Heart left ventricle (tissue), 16 donors: ENCODE measurements around the gene PRKG1. TPM values are rescaled to one million over a fixed set of nuclear protein-coding genes. Genes with fewer than 3 reads are reported as not detected.
A peak's percentile ranks its signal among the peaks of the same experiment; 100 is the strongest.

Source experiments
- ATAC-seq, 4 donors: fragments of 200-7000 bp; cut with Tn5 transposase; one replicate each; pipeline ENCODE4 v1.9.1; 2020 to 2022; ENCODE audit warnings: moderate library complexity in 4 of 4, mild to moderate bottlenecking in 3 of 4, moderate number of reproducible peaks in 1 of 4
- DNase-seq, 5 donors: peaks; one replicate each; pipeline ENCODE4 v3.0.0-alpha.2; 2020
- H3K27ac ChIP-seq, 12 donors: fragments of 200-600 bp; sonication (generic) in 4 of 12; one replicate each; pipeline versions ENCODE4 v1.5.0 to v1.8.0; 2016 to 2022; ENCODE audit warnings: mild to moderate bottlenecking in 2 of 12
- H3K27me3 ChIP-seq, 9 donors: fragments of 200-600 bp; sonication (generic) in 2 of 9; one replicate each; pipeline versions ENCODE4 v1.5.1 to v1.8.0; 2016 to 2022; ENCODE audit warnings: mild to moderate bottlenecking in 3 of 9
- H3K36me3 ChIP-seq, 9 donors: fragments of 200-600 bp; sonication (generic) in 2 of 9; one replicate each; pipeline versions ENCODE4 v1.5.0 to v1.8.0; 2018 to 2022; ENCODE audit warnings: mild to moderate bottlenecking in 2 of 9
- H3K4me1 ChIP-seq, 12 donors: fragments of 200-600 bp; sonication (generic) in 4 of 12; one replicate each; pipeline versions ENCODE4 v1.5.0 to v1.8.0; 2016 to 2022; ENCODE audit warnings: mild to moderate bottlenecking in 3 of 12
- H3K4me3 ChIP-seq, 12 donors: fragments of 200-600 bp; sonication (generic) in 4 of 12; one replicate each; pipeline versions ENCODE4 v1.5.0 to v1.8.0; 2017 to 2022; ENCODE audit warnings: mild to moderate bottlenecking in 9 of 12, moderate library complexity in 4 of 12
- H3K9me3 ChIP-seq, 12 donors: fragments of 200-600 bp; sonication (generic) in 4 of 12; one replicate each; pipeline versions ENCODE4 v1.5.0 to v1.8.0; 2016 to 2022; ENCODE audit warnings: mild to moderate bottlenecking in 1 of 12
- CTCF ChIP-seq, 12 donors: fragments of 200-600 bp; sonication (generic) in 4 of 12; IDR thresholded peaks; one replicate each; pipeline versions ENCODE4 v1.5.0 to v1.8.0; 2018 to 2022; ENCODE audit warnings: antibody characterized with exemption in 12 of 12, mild to moderate bottlenecking in 5 of 12
- POLR2A ChIP-seq, 2 donors: fragments of 450-650 bp; IDR thresholded peaks; one replicate each; pipeline ENCODE4 v1.6.1; 2017; ENCODE audit warnings: antibody characterized with exemption in 2 of 2, mild to moderate bottlenecking in 2 of 2, moderate library complexity in 2 of 2
- WGBS, 4 donors: extraction: QIAGEN DNeasy Blood & Tissue Kit in 2 of 4; methylation state at CpG; one replicate each; pipeline versions ENCODE4 v1.1.5 to v1.1.7; 2013 to 2018; 5-methylcytosine and 5-hydroxymethylcytosine counted together
- intact Hi-C, 10 donors: fragments of 100-400 bp; cut with DNase I; formaldehyde crosslinking; loops; one replicate each; pipeline versions ENCODE4 v1.11.1 to v1.14.2; 2022
- polyA plus RNA-seq, 2 donors: library from polyadenylated mRNA; stranded (reverse); fragments of 200-250 nt; gene quantifications; one replicate each; pipeline ENCODE4 v1.2.3, GENCODE V29; 2013
- total RNA-seq, 9 donors: library from RNA; depleted of rRNA in 2 of 9; stranded (reverse); fragments of >200 nt in 2 of 9; fragmentation: NEBNext Ultra II Directional in 3 of 9; extraction: Animal tissue kit (Norgen Biotek cat#: 25700) in 3 of 9; gene quantifications; one replicate each; pipeline versions ENCODE4 v1.1.0 to v1.2.4, GENCODE V29; 2016 to 2023
- donor health status: ischemic (EF 13 %, LVEDD 7.1; RV severe dilation, severe dysfunction).
- donor health status: healthy with polysubstance abuse.
- donor health status: DM: no; HTN: yes; CAD: no.
- donor health status: DM: no; HTN: no; CAD: no.
- donor health status: ischemic (EF 25% LVEDD 6.9; RV normal size, moderate dysfunction).
- donor health status: ischemic (EF 25% LVEDD 5.7; RV mildly dilated, moderate dysfunction).
- donor health status: healthy.
- donor health status: DM: yes; HTN: yes; CAD: no.
- donor health status: ischemic (EF 35%, LVEDD 5.7; RV mildly dilated, moderate dysfunction).
- donor health status: nonischemic (EF 11% LVEDD 7.7; RV severe dilation, severe dysfunction).
- donor health status: DM: yes; HTN: yes; CAD: no.
- donor health status: PGD.
- donor health status: ischemic (EF 29% LVEDD 5.4; RV normal size, mild dysfunction).
- donor health status: nonischemic (EF 23%, LVEDD 6.1; RV moderate dilation, normal function).

The PRKG1 gene
- total and polyA plus RNA-seq, 11 donors: 5.5 to 37.3 (median 29.3) TPM

DNA sequence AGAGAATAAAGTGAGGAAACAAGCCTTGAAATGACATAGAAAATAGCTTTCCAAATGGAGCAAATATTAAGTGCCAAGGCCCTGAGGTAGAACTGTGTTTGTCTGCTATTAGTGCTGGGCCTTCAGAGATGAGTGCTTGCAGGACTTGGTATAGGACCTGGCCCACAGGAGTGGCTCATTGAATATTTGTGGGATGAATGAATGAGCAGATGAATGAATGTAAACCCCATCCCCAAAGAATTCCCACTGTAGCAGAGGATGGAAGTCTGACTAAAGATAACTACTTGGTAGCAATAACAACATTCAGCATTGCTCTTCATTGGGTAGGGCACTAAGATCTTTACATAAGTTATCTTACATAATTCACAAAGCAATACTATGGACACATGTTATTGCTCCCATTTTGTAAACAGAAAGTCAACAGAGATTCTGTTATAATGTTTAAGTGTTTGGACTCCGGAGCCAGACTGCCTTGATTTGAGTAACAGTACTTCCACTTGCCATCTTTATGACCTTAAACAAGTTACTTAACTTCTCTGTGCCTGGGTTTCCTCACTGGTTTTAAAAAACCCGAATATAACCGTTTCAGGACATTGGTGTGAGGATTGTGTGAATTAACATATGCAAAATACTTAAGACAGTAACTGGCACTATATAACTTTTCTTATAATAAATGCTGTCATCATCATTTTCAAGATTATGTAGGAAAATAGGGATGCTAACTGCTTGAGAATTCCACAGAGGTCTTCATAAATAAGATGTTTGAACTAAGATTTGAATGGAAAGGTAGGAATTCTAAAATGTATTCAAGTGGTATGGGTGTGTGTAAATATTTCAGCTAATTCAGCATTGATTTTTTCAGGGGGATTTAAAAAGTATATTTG, 141.9 kb downstream of the PRKG1 start:
- intact Hi-C loops: no loop called here
- Histone ChIP-seq H3K4me1 (peaks cover 0 to 18% (median 10%) of the 10 kb centered on the region in 12 donors), H3K36me3 (no peaks in the 10 kb centered on the region), H3K27ac (no peak overlapping the region), H3K4me3 (no peak overlapping the region), H3K27me3 (no peaks in the 10 kb centered on the region), H3K9me3 (peaks cover 0 to 13% (median 0%) of the 10 kb centered on the region in 12 donors)
- no peak for ATAC-seq
- TF ChIP-seq CTCF (IDR thresholded peaks at IDR 0.05) (no peak), POLR2A (IDR thresholded peaks at IDR 0.05) (no peak)
- no peak for DNase-seq
- WGBS, 4 donors: 76 to 83% (median 79%) methylated on average over 3 of the region's 3 CpGs

DNA sequence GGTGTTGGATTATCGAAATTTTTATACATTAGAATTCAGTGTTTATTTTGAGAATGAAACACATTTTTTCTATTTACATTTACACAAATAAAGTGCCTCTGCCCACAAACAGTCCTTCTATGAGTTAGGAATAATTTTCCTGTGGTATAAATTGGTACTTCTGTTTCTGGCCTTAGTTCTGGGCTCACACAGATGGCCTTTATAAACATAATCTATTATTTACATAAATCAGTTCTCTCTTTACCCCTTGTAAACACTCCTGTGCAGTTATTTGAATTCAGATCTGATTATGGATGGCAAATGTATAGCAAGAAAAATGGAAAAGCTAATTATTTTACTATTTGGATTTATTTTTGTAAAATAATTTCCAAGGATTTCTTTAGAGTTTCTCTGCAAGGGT, 143.2 kb downstream of the PRKG1 start:
- intact Hi-C loops: no loop called here
- TF ChIP-seq CTCF (IDR thresholded peaks at IDR 0.05): no peak
- no peak for TF ChIP-seq POLR2A (IDR thresholded peaks at IDR 0.05)
- WGBS, 4 donors: 67 to 82% (median 78%) methylated on average over 1 of the region's 1 CpG
- Histone ChIP-seq H3K27ac (peak overlapping the region in 1 of 12 donors; percentile 6), H3K27me3 (no peaks in the 10 kb centered on the region), H3K36me3 (no peaks in the 10 kb centered on the region), H3K9me3 (peaks cover 0 to 13% (median 0%) of the 10 kb centered on the region in 12 donors), H3K4me1 (peaks cover 0 to 18% (median 10%) of the 10 kb centered on the region in 12 donors), H3K4me3 (no peak overlapping the region)
- ATAC-seq (no peak), DNase-seq (no peak)

- no peak for TF ChIP-seq POLR2A (IDR thresholded peaks at IDR 0.05)
- TF ChIP-seq CTCF (IDR thresholded peaks at IDR 0.05): no peak
- Histone ChIP-seq H3K27me3 (no peaks in the 10 kb centered on the region), H3K9me3 (peaks cover 0 to 6% (median 0%) of the 10 kb centered on the region in 12 donors), H3K4me1 (peaks cover 0 to 39% (median 8%) of the 10 kb centered on the region in 12 donors), H3K4me3 (peak overlapping the region in 2 of 12 donors; percentile 7 to 23), H3K36me3 (no peaks in the 10 kb centered on the region), H3K27ac (peak overlapping the region in 3 of 12 donors; percentile 20 to 53 (median 31))
- DNase-seq (no peak), ATAC-seq (peak in 1 of 4 donors; percentile 54)
- 66 to 77% (median 72%) methylated on average over 5 of the region's 5 CpGs for WGBS, 4 donors
- intact Hi-C loops: no loop called here
Observed at GRCh38 chr10:51224671-51225161, 150.4 kb downstream of the PRKG1 start.
